ENCODE measurements around the gene MAPKAPK5. TPM values are rescaled to one million over a fixed set of nuclear protein-coding genes. Genes with fewer than 3 reads are reported as not detected.
A peak's percentile ranks its signal among the peaks of the same experiment; 100 is the strongest.

MAPKAPK5 gene
- total and polyA plus RNA-seq, 9 of the 15 experiments (the other 6 are each of a cell fraction or from before 2014, with no cell fraction given): 11.6 to 72.1 (median 60.4) TPM

DNA sequence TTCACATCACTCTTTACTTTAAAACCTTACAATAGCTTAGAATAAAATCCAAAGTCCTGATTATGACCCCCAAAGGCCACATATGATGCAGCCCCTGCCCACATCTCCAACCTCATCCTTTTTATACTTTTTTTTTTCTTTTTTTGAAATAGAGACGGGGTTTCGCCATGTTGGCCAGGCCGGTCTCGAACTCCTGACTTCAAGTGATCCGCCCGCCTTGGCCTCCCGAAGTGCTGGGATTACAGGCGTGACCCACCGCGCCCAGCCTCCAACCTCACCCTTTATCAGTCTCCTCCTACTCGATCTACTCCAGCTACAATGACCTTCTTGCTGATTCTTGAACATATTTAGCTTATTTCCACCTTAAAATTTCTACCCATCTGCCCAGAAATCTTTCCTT is 1.2 kb upstream of the MAPKAPK5 start (continued):
- TF ChIP-seq, protein P1, sequence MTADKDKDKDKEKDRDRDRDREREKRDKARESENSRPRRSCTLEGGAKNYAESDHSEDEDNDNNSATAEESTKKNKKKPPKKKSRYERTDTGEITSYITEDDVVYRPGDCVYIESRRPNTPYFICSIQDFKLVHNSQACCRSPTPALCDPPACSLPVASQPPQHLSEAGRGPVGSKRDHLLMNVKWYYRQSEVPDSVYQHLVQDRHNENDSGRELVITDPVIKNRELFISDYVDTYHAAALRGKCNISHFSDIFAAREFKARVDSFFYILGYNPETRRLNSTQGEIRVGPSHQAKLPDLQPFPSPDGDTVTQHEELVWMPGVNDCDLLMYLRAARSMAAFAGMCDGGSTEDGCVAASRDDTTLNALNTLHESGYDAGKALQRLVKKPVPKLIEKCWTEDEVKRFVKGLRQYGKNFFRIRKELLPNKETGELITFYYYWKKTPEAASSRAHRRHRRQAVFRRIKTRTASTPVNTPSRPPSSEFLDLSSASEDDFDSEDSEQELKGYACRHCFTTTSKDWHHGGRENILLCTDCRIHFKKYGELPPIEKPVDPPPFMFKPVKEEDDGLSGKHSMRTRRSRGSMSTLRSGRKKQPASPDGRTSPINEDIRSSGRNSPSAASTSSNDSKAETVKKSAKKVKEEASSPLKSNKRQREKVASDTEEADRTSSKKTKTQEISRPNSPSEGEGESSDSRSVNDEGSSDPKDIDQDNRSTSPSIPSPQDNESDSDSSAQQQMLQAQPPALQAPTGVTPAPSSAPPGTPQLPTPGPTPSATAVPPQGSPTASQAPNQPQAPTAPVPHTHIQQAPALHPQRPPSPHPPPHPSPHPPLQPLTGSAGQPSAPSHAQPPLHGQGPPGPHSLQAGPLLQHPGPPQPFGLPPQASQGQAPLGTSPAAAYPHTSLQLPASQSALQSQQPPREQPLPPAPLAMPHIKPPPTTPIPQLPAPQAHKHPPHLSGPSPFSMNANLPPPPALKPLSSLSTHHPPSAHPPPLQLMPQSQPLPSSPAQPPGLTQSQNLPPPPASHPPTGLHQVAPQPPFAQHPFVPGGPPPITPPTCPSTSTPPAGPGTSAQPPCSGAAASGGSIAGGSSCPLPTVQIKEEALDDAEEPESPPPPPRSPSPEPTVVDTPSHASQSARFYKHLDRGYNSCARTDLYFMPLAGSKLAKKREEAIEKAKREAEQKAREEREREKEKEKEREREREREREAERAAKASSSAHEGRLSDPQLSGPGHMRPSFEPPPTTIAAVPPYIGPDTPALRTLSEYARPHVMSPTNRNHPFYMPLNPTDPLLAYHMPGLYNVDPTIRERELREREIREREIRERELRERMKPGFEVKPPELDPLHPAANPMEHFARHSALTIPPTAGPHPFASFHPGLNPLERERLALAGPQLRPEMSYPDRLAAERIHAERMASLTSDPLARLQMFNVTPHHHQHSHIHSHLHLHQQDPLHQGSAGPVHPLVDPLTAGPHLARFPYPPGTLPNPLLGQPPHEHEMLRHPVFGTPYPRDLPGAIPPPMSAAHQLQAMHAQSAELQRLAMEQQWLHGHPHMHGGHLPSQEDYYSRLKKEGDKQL (CRISPR knock-in tag; IDR thresholded peaks at IDR 0.05; ENCODE audit: borderline replicate concordance): no peak
- TF ChIP-seq RCOR1 (IDR thresholded peaks at IDR 0.05; ENCODE audit: borderline replicate concordance in 1 of 2, low read depth in 2 of 2, low read length in 2 of 2) (0 out of 4 replicates have a peak, but pooled peaks of 1 of the 2 experiments have one; percentile 31), TOE1 (IDR thresholded peaks at IDR 0.05; ENCODE audit: borderline replicate concordance) (no peak), TOE1 (CRISPR knock-in tag; IDR thresholded peaks at IDR 0.05; ENCODE audit: borderline replicate concordance, low read depth) (no peak), ZNF121 (CRISPR knock-in tag; conservative IDR thresholded peaks at IDR 0.05) (no peak), CXXC5 (CRISPR knock-in tag; IDR thresholded peaks at IDR 0.05) (peak; percentile 36; the same call in 1 of the 2 replicates), YBX1 (IDR thresholded peaks at IDR 0.05) (no peak), FOSL1 (tag; conservative IDR thresholded peaks at IDR 0.05) (no peak), POLR2B (IDR thresholded peaks at IDR 0.05; ENCODE audit: low read depth, partially characterized antibody) (no peak), ATF1 (CRISPR knock-in tag; IDR thresholded peaks at IDR 0.05) (no peak), ATF1 (tag; IDR thresholded peaks at IDR 0.05) (no peak), KDM1A (IDR thresholded peaks at IDR 0.05) (peak in 1 of 2 experiments; percentile 60; a peak in 3 of 4 replicates), DMBX1 (CRISPR knock-in tag; IDR thresholded peaks at IDR 0.05; ENCODE audit: borderline replicate concordance) (no peak), ELF4 (CRISPR knock-in tag; IDR thresholded peaks at IDR 0.05) (no peak), KLF6 (CRISPR knock-in tag; IDR thresholded peaks at IDR 0.05; ENCODE audit: borderline replicate concordance) (no peak), NFE2 (IDR thresholded peaks at IDR 0.05; ENCODE audit: low read depth) (no peak)
- TF ChIP-seq, protein P2, sequence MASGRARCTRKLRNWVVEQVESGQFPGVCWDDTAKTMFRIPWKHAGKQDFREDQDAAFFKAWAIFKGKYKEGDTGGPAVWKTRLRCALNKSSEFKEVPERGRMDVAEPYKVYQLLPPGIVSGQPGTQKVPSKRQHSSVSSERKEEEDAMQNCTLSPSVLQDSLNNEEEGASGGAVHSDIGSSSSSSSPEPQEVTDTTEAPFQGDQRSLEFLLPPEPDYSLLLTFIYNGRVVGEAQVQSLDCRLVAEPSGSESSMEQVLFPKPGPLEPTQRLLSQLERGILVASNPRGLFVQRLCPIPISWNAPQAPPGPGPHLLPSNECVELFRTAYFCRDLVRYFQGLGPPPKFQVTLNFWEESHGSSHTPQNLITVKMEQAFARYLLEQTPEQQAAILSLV (tag; IDR thresholded peaks at IDR 0.05): no peak
- TF ChIP-seq, protein P3, sequence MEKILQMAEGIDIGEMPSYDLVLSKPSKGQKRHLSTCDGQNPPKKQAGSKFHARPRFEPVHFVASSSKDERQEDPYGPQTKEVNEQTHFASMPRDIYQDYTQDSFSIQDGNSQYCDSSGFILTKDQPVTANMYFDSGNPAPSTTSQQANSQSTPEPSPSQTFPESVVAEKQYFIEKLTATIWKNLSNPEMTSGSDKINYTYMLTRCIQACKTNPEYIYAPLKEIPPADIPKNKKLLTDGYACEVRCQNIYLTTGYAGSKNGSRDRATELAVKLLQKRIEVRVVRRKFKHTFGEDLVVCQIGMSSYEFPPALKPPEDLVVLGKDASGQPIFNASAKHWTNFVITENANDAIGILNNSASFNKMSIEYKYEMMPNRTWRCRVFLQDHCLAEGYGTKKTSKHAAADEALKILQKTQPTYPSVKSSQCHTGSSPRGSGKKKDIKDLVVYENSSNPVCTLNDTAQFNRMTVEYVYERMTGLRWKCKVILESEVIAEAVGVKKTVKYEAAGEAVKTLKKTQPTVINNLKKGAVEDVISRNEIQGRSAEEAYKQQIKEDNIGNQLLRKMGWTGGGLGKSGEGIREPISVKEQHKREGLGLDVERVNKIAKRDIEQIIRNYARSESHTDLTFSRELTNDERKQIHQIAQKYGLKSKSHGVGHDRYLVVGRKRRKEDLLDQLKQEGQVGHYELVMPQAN (IDR thresholded peaks at IDR 0.05; ENCODE audit: borderline replicate concordance): 0 out of 2 replicates have a peak, but pooled peaks have one; percentile 12
